Endothelial cell of umbilical vein (primary cell): ENCODE results near the gene FAM24A. TPM values are rescaled to one million over a fixed set of nuclear protein-coding genes. Genes with fewer than 3 reads are reported as not detected.

Experiments used
- BruUV-seq: library from RNA; stranded (reverse); fragments of 400-500 nt; replicated peaks from 2 replicates; lab custom pipeline; 2021; lab: Mats Ljungman, UMichigan
- CTCF ChIA-PET: fragments of 300-600, 350-600 bp; sonication (Branson Sonifier 250); formaldehyde crosslinking; loops from one replicate; lab custom pipeline; 2021; ENCODE audit warnings: antibody characterized with exemption, inconsistent platforms; lab: Charles Lee
- POLR2A ChIA-PET: fragments of 300-600, 350-600 bp; sonication (Branson Sonifier 250); formaldehyde crosslinking; loops from one replicate; lab custom pipeline; 2021; ENCODE audit warnings: antibody characterized with exemption, inconsistent platforms; lab: Charles Lee
- DNase-seq: peaks from one replicate; pipeline ENCODE4 v3.0.0-alpha.2; 2011; ENCODE audit warnings: low read depth, low spot score
- FAIRE-seq: peaks from 2 replicates; lab custom pipeline; 2011; peaks lifted over from hg19 to GRCh38; lab: Jason Lieb, UNC
- H2AFZ ChIP-seq: 2 replicates; pipeline ENCODE4 v1.6.0; 2012; ENCODE audit warnings: low read depth, low read length, control low read depth, inconsistent platforms
- H3K27ac ChIP-seq: 2 replicates; pipeline ENCODE4 v1.5.1; 2011; ENCODE audit warnings: low read depth, mild to moderate bottlenecking, control low read depth, low read length, moderate library complexity; ENCODE audit not compliant: insufficient read depth
- H3K27me3 ChIP-seq, 2 experiments: 2 replicates each; pipeline versions ENCODE4 v1.6.0 to v1.6.1; 2011; ENCODE audit warnings: low read length in 2 of 2, mixed read lengths in 1 of 2; ENCODE audit not compliant: control insufficient read depth in 2 of 2, insufficient read depth in 2 of 2
- H3K36me3 ChIP-seq, 2 experiments: 2 replicates in 1 of 2; 3 replicates in 1 of 2; pipeline ENCODE4 v1.5.1; 2011; ENCODE audit warnings: low read length in 2 of 2, mild to moderate bottlenecking in 1 of 2, moderate library complexity in 1 of 2; ENCODE audit not compliant: control insufficient read depth in 2 of 2, insufficient read depth in 2 of 2; ENCODE audit errors: extremely low read depth in 1 of 2
- H3K4me1 ChIP-seq: 3 replicates; pipeline ENCODE4 v1.5.1; 2011; ENCODE audit warnings: mild to moderate bottlenecking, low read length; ENCODE audit not compliant: control insufficient read depth, insufficient read depth; ENCODE audit errors: extremely low read depth
- H3K4me2 ChIP-seq: 2 replicates; pipeline ENCODE4 v1.6.1; 2011; ENCODE audit warnings: low read length, control low read depth, mixed read lengths; ENCODE audit not compliant: insufficient read depth
- H3K4me3 ChIP-seq, 3 experiments: fragments of 200-600 bp in 1 of 3; sonication (generic), shearing (Covaris generic) in 1 of 3; replicated peaks in 1 of 3; 2 replicates each; pipeline ENCODE4 v1.5.1; 2011 to 2016; ENCODE audit warnings: control low read depth in 3 of 3, low read length in 3 of 3, mild to moderate bottlenecking in 2 of 3, inconsistent platforms in 1 of 3, low read depth in 1 of 3, moderate library complexity in 1 of 3; ENCODE audit not compliant: insufficient read depth in 1 of 3
- H3K79me2 ChIP-seq: 2 replicates; pipeline ENCODE4 v1.6.0; 2012; ENCODE audit warnings: low read length, inconsistent platforms; ENCODE audit not compliant: control insufficient read depth, insufficient read depth
- H3K9ac ChIP-seq: replicated peaks from 2 replicates; pipeline ENCODE3; 2011; ENCODE audit warnings: low read length, control low read depth; ENCODE audit not compliant: insufficient read depth; ENCODE audit errors: extremely low read depth
- H3K9me1 ChIP-seq: replicated peaks from 3 replicates; pipeline ENCODE4 v1.6.0; 2011; ENCODE audit warnings: mild to moderate bottlenecking, low read length; ENCODE audit not compliant: control insufficient read depth, insufficient read depth; ENCODE audit errors: extremely low read depth
- H3K9me3 ChIP-seq: replicated peaks from 2 replicates; pipeline ENCODE4 v1.5.1; 2012; ENCODE audit warnings: low read length, inconsistent platforms; ENCODE audit not compliant: control insufficient read depth, insufficient read depth
- H4K20me1 ChIP-seq: replicated peaks from 2 replicates; pipeline ENCODE3; 2011; ENCODE audit warnings: mild to moderate bottlenecking, low read length; ENCODE audit not compliant: control insufficient read depth, insufficient read depth; ENCODE audit errors: extremely low read depth
- EZH2 ChIP-seq: IDR thresholded peaks from 2 replicates; pipeline ENCODE4 v1.6.1; 2012; ENCODE audit warnings: borderline replicate concordance, low read depth, mild to moderate bottlenecking, moderate library complexity, low read length, inconsistent platforms; ENCODE audit not compliant: severe bottlenecking
- FOS ChIP-seq: IDR thresholded peaks from 2 replicates; pipeline ENCODE4 v1.6.1; 2011; ENCODE audit warnings: mild to moderate bottlenecking, low read length, moderate library complexity, borderline replicate concordance; ENCODE audit not compliant: insufficient read depth
- GATA2 ChIP-seq: IDR thresholded peaks from 2 replicates; pipeline ENCODE4 v1.7.0; 2011; ENCODE audit warnings: low read depth, mild to moderate bottlenecking, moderate library complexity, mixed read lengths, low read length; ENCODE audit not compliant: insufficient read length, insufficient read depth
- JUN ChIP-seq: IDR thresholded peaks from 2 replicates; pipeline ENCODE4 v1.6.1; 2011; ENCODE audit warnings: borderline replicate concordance, low read depth; ENCODE audit not compliant: insufficient read length, insufficient read depth
- MYC ChIP-seq: IDR thresholded peaks from one replicate; pipeline ENCODE4 v1.6.1; 2011; ENCODE audit warnings: mild to moderate bottlenecking, low read depth, low read length
- POLR2A ChIP-seq: IDR thresholded peaks from 2 replicates; pipeline ENCODE4 v1.6.1; 2012; ENCODE audit warnings: low read depth, mild to moderate bottlenecking, control low read depth, low read length
- POLR2AphosphoS5 ChIP-seq: IDR thresholded peaks from 2 replicates; pipeline ENCODE4 v1.6.1; 2012; ENCODE audit warnings: low read depth, mild to moderate bottlenecking, control low read depth, low read length, moderate library complexity; ENCODE audit not compliant: insufficient read depth
- dilution Hi-C: fragments of 300-500 bp; cut with MboI; formaldehyde crosslinking; loops from one replicate; pipeline ENCODE4 v1.15.0; 2019; ENCODE audit warnings: low sequenced_read_pairs; ENCODE audit not compliant: extremely low pct_ligation_motif_present
- intact Hi-C: fragments of 100-400 bp; cut with micrococcal nuclease; formaldehyde crosslinking; loops from one replicate; pipeline ENCODE4 v1.10.0; 2022
- polyA plus RNA-seq, 4 experiments: library from polyadenylated mRNA; depleted of rRNA in 3 of 4; stranded (reverse) in 3 of 4; unstranded in 1 of 4; fragments of >200 nt; gene quantifications; 2 replicates each; pipeline versions ENCODE4 v1.2.1 to v1.2.3, GENCODE V29; 2011 to 2012; ENCODE audit warnings: missing spikeins in 1 of 4
- total RNA-seq: library from RNA; stranded (reverse); gene quantifications from 2 replicates; pipeline ENCODE4 v1.2.3, GENCODE V29; 2021
- TF ChIP-seq, protein P1 (sequence below): IDR thresholded peaks from 2 replicates; pipeline ENCODE4 v1.6.1; 2011; ENCODE audit not compliant: insufficient read depth, insufficient read length
- TF ChIP-seq, protein P2 (sequence below), 2 donors: IDR thresholded peaks; 1 replicate in 1 of 2; 2 replicates in 1 of 2; pipeline ENCODE4 v1.5.1; 2011; ENCODE audit warnings: low read length in 2 of 2, mild to moderate bottlenecking in 2 of 2, moderate library complexity in 2 of 2, control low read depth in 1 of 2, inconsistent platforms in 1 of 2, low read depth in 1 of 2; ENCODE audit not compliant: insufficient read depth in 1 of 2; ENCODE audit errors: extremely low read depth in 1 of 2

Gene FAM24A
- total and polyA plus RNA-seq, 2 donors (not counting 3 experiments of a cell fraction or from before 2014, with no cell fraction given): not detected

DNA sequence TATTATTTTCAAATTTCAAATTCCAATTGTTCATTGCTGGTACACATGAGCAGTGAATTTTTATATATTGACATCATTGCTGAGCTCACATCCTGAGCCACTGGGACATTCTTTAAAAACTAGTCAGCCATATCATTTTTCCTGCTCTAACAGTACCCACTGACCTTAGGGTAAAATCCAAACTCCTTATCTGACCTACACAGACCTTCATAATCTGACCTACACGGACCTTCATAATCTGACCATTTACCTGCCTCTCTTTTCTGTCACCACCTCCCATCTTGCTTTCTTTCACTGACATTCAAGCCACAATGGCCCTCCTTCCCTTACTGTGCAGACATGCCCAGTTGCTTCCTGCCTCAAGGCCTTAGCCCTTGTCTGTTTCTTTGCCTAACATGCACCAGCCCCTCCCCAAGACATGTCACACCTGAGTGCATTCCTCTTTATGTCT, 48.7 kb upstream of the FAM24A start:
- Histone ChIP-seq H3K4me2 (peak overlapping the region; percentile 37), H3K9me3 (no peaks in the 10 kb centered on the region), H4K20me1 (no peaks in the 10 kb centered on the region), H3K27me3 (no peaks in the 10 kb centered on the region), H3K4me3 (no peak overlapping the region), H3K4me1 (peaks cover 40% of the 10 kb centered on the region), H3K9ac (peak overlapping the region; percentile 45), H3K9me1 (no peaks in the 10 kb centered on the region), H3K27ac (peak overlapping the region; percentile 94), H2AFZ (no peak overlapping the region), H3K79me2 (peaks cover 61% of the 10 kb centered on the region), H3K36me3 (no peaks in the 10 kb centered on the region)
- peak; percentile 78 for DNase-seq
- dilution Hi-C loops (no loop called here), intact Hi-C loops (loop anchor here (1.0 to 10.0 kb wide), 3 partner anchors 9 to 487 kb away; partner anchors contain the start of genes FAM24B and PLEKHA1)
- TF ChIP-seq, protein P1, sequence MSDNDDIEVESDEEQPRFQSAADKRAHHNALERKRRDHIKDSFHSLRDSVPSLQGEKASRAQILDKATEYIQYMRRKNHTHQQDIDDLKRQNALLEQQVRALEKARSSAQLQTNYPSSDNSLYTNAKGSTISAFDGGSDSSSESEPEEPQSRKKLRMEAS: no peak
- peak; percentile 56 for TF ChIP-seq POLR2A
- TF ChIP-seq POLR2AphosphoS5: peak; percentile 67
- peak; percentile 95 for TF ChIP-seq JUN
- peak; percentile 94 for TF ChIP-seq GATA2
- no peak for TF ChIP-seq MYC
- peak; percentile 81 for TF ChIP-seq FOS
- TF ChIP-seq EZH2: no peak
- TF ChIP-seq, protein P2, sequence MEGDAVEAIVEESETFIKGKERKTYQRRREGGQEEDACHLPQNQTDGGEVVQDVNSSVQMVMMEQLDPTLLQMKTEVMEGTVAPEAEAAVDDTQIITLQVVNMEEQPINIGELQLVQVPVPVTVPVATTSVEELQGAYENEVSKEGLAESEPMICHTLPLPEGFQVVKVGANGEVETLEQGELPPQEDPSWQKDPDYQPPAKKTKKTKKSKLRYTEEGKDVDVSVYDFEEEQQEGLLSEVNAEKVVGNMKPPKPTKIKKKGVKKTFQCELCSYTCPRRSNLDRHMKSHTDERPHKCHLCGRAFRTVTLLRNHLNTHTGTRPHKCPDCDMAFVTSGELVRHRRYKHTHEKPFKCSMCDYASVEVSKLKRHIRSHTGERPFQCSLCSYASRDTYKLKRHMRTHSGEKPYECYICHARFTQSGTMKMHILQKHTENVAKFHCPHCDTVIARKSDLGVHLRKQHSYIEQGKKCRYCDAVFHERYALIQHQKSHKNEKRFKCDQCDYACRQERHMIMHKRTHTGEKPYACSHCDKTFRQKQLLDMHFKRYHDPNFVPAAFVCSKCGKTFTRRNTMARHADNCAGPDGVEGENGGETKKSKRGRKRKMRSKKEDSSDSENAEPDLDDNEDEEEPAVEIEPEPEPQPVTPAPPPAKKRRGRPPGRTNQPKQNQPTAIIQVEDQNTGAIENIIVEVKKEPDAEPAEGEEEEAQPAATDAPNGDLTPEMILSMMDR (IDR thresholded peaks at IDR 0.05; ENCODE audit: extremely low read depth in 1 of 2, insufficient read depth in 1 of 2, low read depth in 1 of 2, low read length in 2 of 2): no peak
- BruUV-seq: no TSS peak
- FAIRE-seq: peak; percentile 84
- ChIA-PET POLR2A (no interaction called here), CTCF (interaction anchor here (1.3 kb wide), 1 partner anchor 10 kb away, joined by 3 read pairs; no protein-coding TSS in a partner anchor)
